ENCODE data around the gene NOVA2.

- TF ChIP-seq CTCF (IDR thresholded peaks at IDR 0.05; ENCODE audit: borderline replicate concordance, extremely low read depth, low read length, poor library complexity, severe bottlenecking) (no peak), EZH2 (IDR thresholded peaks at IDR 0.05; ENCODE audit: borderline replicate concordance, low read depth, low read length, severe bottlenecking) (no peak)
These were observed 76.3 kb downstream of the NOVA2 start for GRCh38 chr19:45897261-45897812.

Measured in DND-41 (cell line).